Astrocyte (in vitro differentiated cells and primary cell): ENCODE results near the gene PLEKHA8. TPM values are rescaled to one million over a fixed set of nuclear protein-coding genes. Genes with fewer than 3 reads are reported as not detected.

Source experiments
- DNase-seq: peaks from one replicate; pipeline ENCODE4 v3.0.0-alpha.2; 2010; ENCODE audit warnings: low read depth
- FAIRE-seq: peaks from 2 replicates; lab custom pipeline; 2011; peaks lifted over from hg19 to GRCh38; lab: Jason Lieb, UNC
- H2AFZ ChIP-seq: 2 replicates; pipeline ENCODE4 v1.6.0; 2012; ENCODE audit warnings: low read depth, low read length, inconsistent platforms
- H3K27ac ChIP-seq: 2 replicates; pipeline ENCODE4 v1.5.1; 2011; ENCODE audit warnings: low read depth, low read length, inconsistent platforms
- H3K27me3 ChIP-seq: 2 replicates; pipeline ENCODE4 v1.6.0; 2011; ENCODE audit warnings: low read length, inconsistent platforms; ENCODE audit not compliant: insufficient read depth
- H3K36me3 ChIP-seq: 2 replicates; pipeline ENCODE4 v1.5.1; 2011; ENCODE audit warnings: low read length, inconsistent platforms; ENCODE audit not compliant: insufficient read depth
- H3K4me1 ChIP-seq: 2 replicates; pipeline ENCODE4 v1.5.1; 2011; ENCODE audit warnings: low read length, inconsistent platforms; ENCODE audit not compliant: insufficient read depth
- H3K4me2 ChIP-seq: 2 replicates; pipeline ENCODE4 v1.6.0; 2012; ENCODE audit warnings: low read length, inconsistent platforms
- H3K4me3 ChIP-seq: 2 replicates; pipeline ENCODE4 v1.5.1; 2011; ENCODE audit warnings: low read depth, mild to moderate bottlenecking, low read length, inconsistent platforms; ENCODE audit not compliant: insufficient read depth
- H3K79me2 ChIP-seq: 2 replicates; pipeline ENCODE4 v1.6.0; 2012; ENCODE audit warnings: mild to moderate bottlenecking, low read length, inconsistent platforms; ENCODE audit not compliant: insufficient read depth
- H3K9ac ChIP-seq: 2 replicates; pipeline ENCODE4 v1.6.0; 2012; ENCODE audit warnings: mild to moderate bottlenecking, low read length, inconsistent platforms
- H3K9me3 ChIP-seq: 2 replicates; pipeline ENCODE4 v1.5.1; 2012; ENCODE audit warnings: low read depth, mild to moderate bottlenecking, low read length, inconsistent platforms; ENCODE audit not compliant: insufficient read depth
- H4K20me1 ChIP-seq: 2 replicates; pipeline ENCODE4 v1.6.0; 2012; ENCODE audit warnings: low read length, inconsistent platforms; ENCODE audit not compliant: insufficient read depth
- H3K27ac Mint-ChIP-seq: one replicate; pipeline ENCODE4 v1.8.0; 2021; ENCODE audit warnings: mild to moderate bottlenecking, mixed read lengths; ENCODE audit not compliant: unreplicated experiment
- H3K27me3 Mint-ChIP-seq: one replicate; pipeline ENCODE4 v1.8.0; 2021; ENCODE audit warnings: low read depth, mixed read lengths; ENCODE audit not compliant: unreplicated experiment
- H3K36me3 Mint-ChIP-seq: one replicate; pipeline ENCODE4 v1.8.0; 2021; ENCODE audit warnings: low read depth, mixed read lengths; ENCODE audit not compliant: unreplicated experiment
- H3K4me1 Mint-ChIP-seq: one replicate; pipeline ENCODE4 v1.8.0; 2021; ENCODE audit warnings: low read depth, mixed read lengths; ENCODE audit not compliant: unreplicated experiment
- H3K4me3 Mint-ChIP-seq: one replicate; pipeline ENCODE4 v1.8.0; 2021; ENCODE audit warnings: mild to moderate bottlenecking, moderate library complexity, mixed read lengths; ENCODE audit not compliant: unreplicated experiment
- H3K9me3 Mint-ChIP-seq: one replicate; pipeline ENCODE4 v1.8.0; 2021; ENCODE audit warnings: mild to moderate bottlenecking, mixed read lengths; ENCODE audit not compliant: unreplicated experiment
- CTCF ChIP-seq: IDR thresholded peaks from 2 replicates; pipeline ENCODE4 v1.5.1; 2011; ENCODE audit warnings: low read depth, mild to moderate bottlenecking, inconsistent platforms, low read length, moderate library complexity; ENCODE audit not compliant: insufficient read depth
- EZH2 ChIP-seq: IDR thresholded peaks from 2 replicates; pipeline ENCODE4 v1.6.1; 2012; ENCODE audit warnings: mild to moderate bottlenecking, low read length, inconsistent platforms; ENCODE audit not compliant: insufficient read depth
- total RNA-seq: library from RNA; stranded (reverse); gene quantifications from 2 replicates; pipeline ENCODE4 v1.2.1, GENCODE V29; 2021

The PLEKHA8 gene
- total RNA-seq, 1 donor from 2014 or later: 34.7 TPM

- peaks cover 41% of the 10 kb centered on the region for H4K20me1 ChIP-seq
- Mint-ChIP-seq H3K27me3 (no peaks in the 10 kb centered on the region), H3K9me3 (no peaks in the 10 kb centered on the region), H3K27ac (no peak overlapping the region), H3K4me3 (peak overlapping the region; percentile 99), H3K36me3 (peaks cover 5% of the 10 kb centered on the region), H3K4me1 (peaks cover 26% of the 10 kb centered on the region)
- peaks cover 7% of the 10 kb centered on the region for H3K36me3 ChIP-seq
- no peak for DNase-seq
- no peak overlapping the region for H3K4me3 ChIP-seq
- peak overlapping the region; percentile 86 for H3K4me2 ChIP-seq
- H2AFZ ChIP-seq: no peak overlapping the region
- peaks cover 58% of the 10 kb centered on the region for H3K79me2 ChIP-seq
- no peak overlapping the region for H3K27ac ChIP-seq
- peaks cover 26% of the 10 kb centered on the region for H3K4me1 ChIP-seq
- TF ChIP-seq EZH2 (no peak), CTCF (no peak)
- no peaks in the 10 kb centered on the region for H3K27me3 ChIP-seq
- no peaks in the 10 kb centered on the region for H3K9me3 ChIP-seq
- FAIRE-seq: no peak
- H3K9ac ChIP-seq: no peak overlapping the region
Measured at GRCh38 chr7:30022991-30023390, 5.2 kb upstream of the PLEKHA8 start.

GRCh38 chr7:30023524-30023923 is 4.7 kb upstream of the PLEKHA8 start:
- H3K27me3 ChIP-seq: no peaks in the 10 kb centered on the region
- H3K4me1 ChIP-seq: peaks cover 26% of the 10 kb centered on the region
- no peak overlapping the region for H3K27ac ChIP-seq
- H3K36me3 Mint-ChIP-seq: peaks cover 5% of the 10 kb centered on the region
- no peaks in the 10 kb centered on the region for H3K9me3 ChIP-seq
- DNase-seq (no peak), FAIRE-seq (no peak)
- H3K36me3 ChIP-seq: peaks cover 2% of the 10 kb centered on the region
- H3K4me1 Mint-ChIP-seq: peaks cover 26% of the 10 kb centered on the region
- H3K79me2 ChIP-seq: peaks cover 59% of the 10 kb centered on the region
- no peak overlapping the region for H3K27ac Mint-ChIP-seq
- no peak overlapping the region for H2AFZ ChIP-seq
- H3K9me3 Mint-ChIP-seq: no peaks in the 10 kb centered on the region
- H4K20me1 ChIP-seq: peaks cover 41% of the 10 kb centered on the region
- no peaks in the 10 kb centered on the region for H3K27me3 Mint-ChIP-seq
- no peak overlapping the region for H3K4me3 ChIP-seq
- H3K4me2 ChIP-seq: peak overlapping the region; percentile 86
- peak overlapping the region; percentile 99 for H3K4me3 Mint-ChIP-seq
- H3K9ac ChIP-seq: no peak overlapping the region
- no peak for TF ChIP-seq EZH2
- no peak for TF ChIP-seq CTCF

GRCh38 chr7:30026229-30027064 is 1.8 kb upstream of the PLEKHA8 start, which contains the start of gene FKBP14:
Gene FKBP14, minus strand, starts transcription at chr7:30026702. Its CDS starts 194 bp downstream, at chr7:30026508.
- Mint-ChIP-seq H3K27me3 (no peaks in the 10 kb centered on the region), H3K9me3 (no peaks in the 10 kb centered on the region), H3K36me3 (peaks cover 5% of the 10 kb centered on the region), H3K4me3 (peak within 1 kb of the TSS; percentile 99), H3K4me1 (peaks cover 23% of the 10 kb centered on the region), H3K27ac (peak within 1 kb of the TSS; percentile 89)
- no peak for FAIRE-seq
- H4K20me1 ChIP-seq: peaks cover 59% of the 10 kb centered on the region
- peaks cover 30% of the 10 kb centered on the region for H3K4me1 ChIP-seq
- H2AFZ ChIP-seq: peak within 1 kb of the TSS; percentile 90
- H3K27ac ChIP-seq: peak within 1 kb of the TSS; percentile 91
- H3K4me2 ChIP-seq: peak within 1 kb of the TSS; percentile 86
- H3K79me2 ChIP-seq: peaks cover 78% of the 10 kb centered on the region
- H3K9me3 ChIP-seq: no peaks in the 10 kb centered on the region
- peak within 1 kb of the TSS; percentile 98 for H3K4me3 ChIP-seq
- no peaks in the 10 kb centered on the region for H3K27me3 ChIP-seq
- TF ChIP-seq EZH2 (no peak), CTCF (no peak)
- peak within 1 kb of the TSS; percentile 92 for H3K9ac ChIP-seq
- peak; percentile 100 for DNase-seq
- no peaks in the 10 kb centered on the region for H3K36me3 ChIP-seq
